A549 (cell line): ENCODE results near the gene SGCA.

Experiments
- CBX2 ChIP-seq: fragments of 200-600 bp; sonication (generic); IDR thresholded peaks from 2 replicates; pipeline ENCODE4 v1.6.1; 2016; ENCODE audit warnings: low read depth, mild to moderate bottlenecking, borderline replicate concordance
- CEBPB ChIP-seq, 2 experiments: fragments of >200 bp in 1 of 2; sonication (Bioruptor Twin) in 1 of 2; formaldehyde crosslinking in 1 of 2; IDR thresholded peaks; 2 replicates each; pipeline ENCODE4 v1.6.1; 2012 to 2016
- CHD4 ChIP-seq: fragments of 200-600 bp; sonication (generic); IDR thresholded peaks from 2 replicates; pipeline ENCODE4 v1.6.1; 2016; ENCODE audit warnings: antibody characterized with exemption, mild to moderate bottlenecking, borderline replicate concordance
- HDAC2 ChIP-seq: fragments of 200-600 bp; sonication (generic); IDR thresholded peaks from 2 replicates; pipeline ENCODE4 v1.6.1; 2016
- HMGXB4 ChIP-seq: fragments of 250-450 bp; sonication (Bioruptor Pico); IDR thresholded peaks from 2 replicates; pipeline ENCODE4 v1.5.0; 2021; ENCODE audit warnings: mild to moderate bottlenecking, moderate library complexity, borderline replicate concordance
- JUN ChIP-seq, 2 experiments: fragments of >200 bp; sonication (Bioruptor Twin); formaldehyde crosslinking; IDR thresholded peaks; 2 replicates in 1 of 2; 3 replicates in 1 of 2; pipeline ENCODE4 v1.6.1; 2016 to 2017
- MAX ChIP-seq: IDR thresholded peaks from 2 replicates; pipeline ENCODE4 v1.6.1; 2012
- NFE2L2 ChIP-seq: fragments of 150-350 bp; conservative IDR thresholded peaks from 2 replicates; pipeline ENCODE4 v1.6.1; 2014; ENCODE audit warnings: low read length
- POLR2A ChIP-seq: IDR thresholded peaks from 2 replicates; pipeline ENCODE4 v1.6.1; 2012; ENCODE audit warnings: mild to moderate bottlenecking, low read length
- REST ChIP-seq: fragments of 200-600 bp; sonication (generic); IDR thresholded peaks from 2 replicates; pipeline ENCODE4 v1.6.1; 2016; ENCODE audit warnings: antibody characterized with exemption, mild to moderate bottlenecking, moderate library complexity
- RNF2 ChIP-seq: fragments of 200-600 bp; sonication (generic); IDR thresholded peaks from 2 replicates; pipeline ENCODE4 v1.6.1; 2016; ENCODE audit warnings: low read depth, mild to moderate bottlenecking, antibody characterized with exemption, moderate library complexity, borderline replicate concordance
- TF ChIP-seq, protein P1 (sequence below): fragments of >200 bp; sonication (Bioruptor Twin); formaldehyde crosslinking; IDR thresholded peaks from 3 replicates; pipeline ENCODE4 v1.5.1; 2016
- TF ChIP-seq, protein P2 (sequence below): fragments of 450-650 bp; IDR thresholded peaks from 2 replicates; pipeline ENCODE4 v1.6.1; 2014; ENCODE audit warnings: antibody characterized with exemption

DNA sequence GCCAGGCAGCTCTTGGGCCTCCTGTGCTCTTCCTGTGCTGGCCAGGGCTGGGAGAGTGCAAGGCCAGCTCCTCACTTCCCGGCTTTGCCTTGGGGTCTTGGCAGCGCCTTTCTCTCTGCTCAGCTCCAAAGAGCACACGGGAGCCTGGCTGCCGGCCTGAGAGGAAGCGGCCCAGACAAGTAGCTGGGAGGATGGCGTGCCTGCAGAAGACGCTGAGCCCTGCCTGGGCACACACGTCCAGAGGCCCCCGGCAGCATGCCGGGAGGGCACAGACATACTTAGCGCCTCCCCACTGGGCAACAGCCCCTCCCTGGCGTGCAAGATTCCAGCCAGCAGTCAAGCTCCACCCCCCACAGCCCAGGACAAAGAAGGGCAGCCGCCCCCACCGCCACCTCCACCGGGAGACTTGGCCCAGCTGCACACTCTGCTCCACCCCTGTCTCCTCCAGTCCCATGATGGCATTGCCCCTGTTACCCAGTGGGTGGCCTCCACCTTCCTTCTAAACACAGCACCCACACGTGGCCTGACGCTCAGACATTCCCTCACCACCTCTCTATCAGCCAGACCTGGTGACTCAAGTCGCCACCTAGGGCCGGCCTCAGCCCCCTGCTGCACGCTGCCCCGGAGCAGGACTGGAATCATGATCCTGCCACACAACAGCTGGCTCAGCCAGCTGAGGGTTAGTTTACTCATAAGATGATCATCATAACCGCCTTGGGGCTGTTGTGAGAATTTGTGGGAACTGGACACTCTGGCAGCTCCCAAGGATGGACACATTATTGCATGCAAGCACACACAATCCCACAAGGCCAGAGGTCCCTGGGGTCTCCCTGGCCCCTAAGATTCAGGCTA lies 12.4 kb downstream of the SGCA start:
- TF ChIP-seq, protein P1, sequence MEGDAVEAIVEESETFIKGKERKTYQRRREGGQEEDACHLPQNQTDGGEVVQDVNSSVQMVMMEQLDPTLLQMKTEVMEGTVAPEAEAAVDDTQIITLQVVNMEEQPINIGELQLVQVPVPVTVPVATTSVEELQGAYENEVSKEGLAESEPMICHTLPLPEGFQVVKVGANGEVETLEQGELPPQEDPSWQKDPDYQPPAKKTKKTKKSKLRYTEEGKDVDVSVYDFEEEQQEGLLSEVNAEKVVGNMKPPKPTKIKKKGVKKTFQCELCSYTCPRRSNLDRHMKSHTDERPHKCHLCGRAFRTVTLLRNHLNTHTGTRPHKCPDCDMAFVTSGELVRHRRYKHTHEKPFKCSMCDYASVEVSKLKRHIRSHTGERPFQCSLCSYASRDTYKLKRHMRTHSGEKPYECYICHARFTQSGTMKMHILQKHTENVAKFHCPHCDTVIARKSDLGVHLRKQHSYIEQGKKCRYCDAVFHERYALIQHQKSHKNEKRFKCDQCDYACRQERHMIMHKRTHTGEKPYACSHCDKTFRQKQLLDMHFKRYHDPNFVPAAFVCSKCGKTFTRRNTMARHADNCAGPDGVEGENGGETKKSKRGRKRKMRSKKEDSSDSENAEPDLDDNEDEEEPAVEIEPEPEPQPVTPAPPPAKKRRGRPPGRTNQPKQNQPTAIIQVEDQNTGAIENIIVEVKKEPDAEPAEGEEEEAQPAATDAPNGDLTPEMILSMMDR = peak; percentile 86
- TF ChIP-seq MAX (peak; percentile 99), REST (no peak), NFE2L2 (no peak), HDAC2 (no peak), CBX2 (no peak), CHD4 (0 out of 2 replicates have a peak, but pooled peaks have one; percentile 61), CEBPB (IDR thresholded peaks at IDR 0.05) (0 out of 4 replicates have a peak, but pooled peaks of 1 of the 2 experiments have one; percentile 28), POLR2A (peak; percentile 73), HMGXB4 (CRISPR knock-in tag) (no peak), JUN (IDR thresholded peaks at IDR 0.05) (peak; percentile 68 to 77; a peak in 4 of 5 replicates), RNF2 (no peak)
- TF ChIP-seq, protein P2, sequence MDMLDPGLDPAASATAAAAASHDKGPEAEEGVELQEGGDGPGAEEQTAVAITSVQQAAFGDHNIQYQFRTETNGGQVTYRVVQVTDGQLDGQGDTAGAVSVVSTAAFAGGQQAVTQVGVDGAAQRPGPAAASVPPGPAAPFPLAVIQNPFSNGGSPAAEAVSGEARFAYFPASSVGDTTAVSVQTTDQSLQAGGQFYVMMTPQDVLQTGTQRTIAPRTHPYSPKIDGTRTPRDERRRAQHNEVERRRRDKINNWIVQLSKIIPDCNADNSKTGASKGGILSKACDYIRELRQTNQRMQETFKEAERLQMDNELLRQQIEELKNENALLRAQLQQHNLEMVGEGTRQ = peak; percentile 90
